ENCODE data around the gene KLHL40. TPM values are rescaled to one million over a fixed set of nuclear protein-coding genes. Genes with fewer than 3 reads are reported as not detected.
A peak's percentile ranks its signal among the peaks of the same experiment; 100 is the strongest.

KLHL40 gene
- total RNA-seq (2012; rRNA removed), result 0.66 TPM in 1 of 2 replicates, not detected in the other

GRCh38 chr3:42685363-42685881 lies at the start of gene KLHL40:
Gene KLHL40, plus strand, starts transcription at chr3:42685537. Its CDS starts 82 bp downstream, at chr3:42685619.
- Histone ChIP-seq H3K27me3 (ENCODE audit: control insufficient read depth, insufficient read depth, low read length) (peaks cover 32% of the 10 kb centered on the region), H3K4me2 (ENCODE audit: low read length) (peak within 1 kb of the TSS; percentile 66), H3K9me3 (replicated peaks; ENCODE audit: low read length) (no peaks in the 10 kb centered on the region), H3K4me3 (ENCODE audit: low read length) (peak within 1 kb of the TSS; percentile 44), H3K4me1 (ENCODE audit: control insufficient read depth, insufficient read depth, low read length) (peaks cover 23% of the 10 kb centered on the region), H3K36me3 (ENCODE audit: insufficient read depth, low read length) (no peaks in the 10 kb centered on the region), H3K9ac (ENCODE audit: low read depth, low read length) (no peak within 1 kb of the TSS)

DNA sequence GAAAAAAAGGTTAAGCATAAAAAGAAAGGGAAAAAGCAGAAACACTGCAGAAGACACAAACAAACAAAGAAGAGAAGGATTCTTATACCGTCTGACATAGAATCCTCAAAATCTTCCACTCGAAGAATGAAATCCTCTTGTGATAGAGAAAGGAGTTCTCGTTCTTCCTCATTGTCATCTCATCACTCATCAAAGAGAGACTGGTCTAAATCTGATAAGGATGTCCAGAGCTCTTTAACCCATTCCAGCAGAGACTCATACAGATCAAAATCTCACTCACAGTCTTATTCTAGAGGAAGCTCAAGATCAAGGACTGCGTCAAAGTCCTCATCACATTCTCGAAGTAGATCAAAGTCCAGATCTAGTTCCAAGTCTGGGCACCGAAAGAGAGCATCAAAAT lies 48.3 kb upstream of the KLHL40 start:
- H3K27me3 ChIP-seq (ENCODE audit: control insufficient read depth, insufficient read depth, low read length), result no peaks in the 10 kb centered on the region
- H3K9me3 ChIP-seq (replicated peaks; ENCODE audit: low read length), result no peaks in the 10 kb centered on the region
- no peak overlapping the region for H3K4me3 ChIP-seq (ENCODE audit: low read length)
- no peak overlapping the region for H3K9ac ChIP-seq (ENCODE audit: low read depth, low read length)
- H3K4me2 ChIP-seq (ENCODE audit: low read length), result no peak overlapping the region
- no peaks in the 10 kb centered on the region for H3K4me1 ChIP-seq (ENCODE audit: control insufficient read depth, insufficient read depth, low read length)
- peaks cover 91% of the 10 kb centered on the region for H3K36me3 ChIP-seq (ENCODE audit: insufficient read depth, low read length)

GRCh38 chr3:42638339-42638842 lies 46.9 kb upstream of the KLHL40 start:
- Histone ChIP-seq H3K4me1 (ENCODE audit: control insufficient read depth, insufficient read depth, low read length) (no peaks in the 10 kb centered on the region), H3K4me3 (ENCODE audit: low read length) (no peak overlapping the region), H3K9ac (ENCODE audit: low read depth, low read length) (no peak overlapping the region), H3K27me3 (ENCODE audit: control insufficient read depth, insufficient read depth, low read length) (no peaks in the 10 kb centered on the region), H3K36me3 (ENCODE audit: insufficient read depth, low read length) (peaks cover 92% of the 10 kb centered on the region), H3K4me2 (ENCODE audit: low read length) (no peak overlapping the region), H3K9me3 (replicated peaks; ENCODE audit: low read length) (no peaks in the 10 kb centered on the region)

GRCh38 chr3:42639192-42639591 lies 46.1 kb upstream of the KLHL40 start:
- Histone ChIP-seq H3K4me3 (ENCODE audit: low read length) (no peak overlapping the region), H3K27me3 (ENCODE audit: control insufficient read depth, insufficient read depth, low read length) (no peaks in the 10 kb centered on the region), H3K36me3 (ENCODE audit: insufficient read depth, low read length) (peaks cover 93% of the 10 kb centered on the region), H3K9me3 (replicated peaks; ENCODE audit: low read length) (no peaks in the 10 kb centered on the region), H3K4me1 (ENCODE audit: control insufficient read depth, insufficient read depth, low read length) (no peaks in the 10 kb centered on the region), H3K4me2 (ENCODE audit: low read length) (no peak overlapping the region), H3K9ac (ENCODE audit: low read depth, low read length) (no peak overlapping the region)

DNA sequence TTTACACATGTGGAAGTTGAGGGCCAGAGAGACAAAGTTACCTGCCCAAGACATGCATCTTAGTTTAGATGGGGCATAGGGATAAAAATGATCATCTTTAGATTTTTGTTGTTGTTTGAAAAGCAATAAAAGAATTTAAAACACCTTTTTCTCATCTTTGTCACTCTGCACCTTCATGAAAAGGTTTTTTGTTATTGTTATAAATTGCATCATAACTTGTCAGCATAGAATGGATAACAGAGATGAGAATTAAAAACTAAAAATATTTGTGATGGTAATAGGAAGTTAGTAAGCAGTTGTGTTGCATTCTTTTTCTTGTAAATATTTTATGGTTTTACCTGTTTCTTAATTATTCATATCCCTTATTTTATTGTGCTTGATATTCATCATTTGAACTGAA lies 45.2 kb upstream of the KLHL40 start:
- H3K4me3 ChIP-seq (ENCODE audit: low read length), result no peak overlapping the region
- no peaks in the 10 kb centered on the region for H3K9me3 ChIP-seq (replicated peaks; ENCODE audit: low read length)
- H3K4me1 ChIP-seq (ENCODE audit: control insufficient read depth, insufficient read depth, low read length), result no peaks in the 10 kb centered on the region
- H3K27me3 ChIP-seq (ENCODE audit: control insufficient read depth, insufficient read depth, low read length), result no peaks in the 10 kb centered on the region
- H3K9ac ChIP-seq (ENCODE audit: low read depth, low read length), result no peak overlapping the region
- no peak overlapping the region for H3K4me2 ChIP-seq (ENCODE audit: low read length)
- peaks cover 93% of the 10 kb centered on the region for H3K36me3 ChIP-seq (ENCODE audit: insufficient read depth, low read length)

DNA sequence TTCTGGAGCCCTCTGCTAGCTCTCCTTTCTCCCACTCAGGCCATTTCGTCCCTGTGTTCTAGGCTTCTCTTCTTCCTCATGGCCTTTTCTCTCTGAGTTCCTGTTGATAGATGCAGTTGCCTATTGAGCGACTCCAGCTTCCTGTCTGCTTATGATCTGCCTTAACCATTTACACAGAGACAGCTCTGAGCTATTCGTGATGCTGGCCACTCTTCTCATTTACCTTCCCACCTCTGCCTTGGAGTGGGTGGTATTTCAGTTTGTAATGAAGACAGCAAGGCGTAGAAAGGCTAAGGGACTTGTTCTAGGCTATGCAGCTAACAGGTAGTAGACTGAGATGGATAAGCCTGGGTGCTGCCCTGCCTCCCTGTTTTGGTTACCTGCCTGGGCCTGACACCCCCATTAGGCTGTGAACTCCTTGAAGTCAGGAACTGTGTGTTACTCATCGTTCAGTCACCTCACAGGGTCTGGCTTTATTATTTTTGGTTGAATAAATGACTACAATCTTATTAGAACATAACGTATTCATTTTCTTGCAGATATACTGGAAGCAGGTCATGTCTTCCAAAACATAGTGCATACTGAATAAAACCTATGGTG lies 44.5 kb upstream of the KLHL40 start:
- H3K9ac ChIP-seq (ENCODE audit: low read depth, low read length), result no peak overlapping the region
- no peak overlapping the region for H3K4me3 ChIP-seq (ENCODE audit: low read length)
- H3K9me3 ChIP-seq (replicated peaks; ENCODE audit: low read length), result no peaks in the 10 kb centered on the region
- peaks cover 90% of the 10 kb centered on the region for H3K36me3 ChIP-seq (ENCODE audit: insufficient read depth, low read length)
- H3K4me2 ChIP-seq (ENCODE audit: low read length), result no peak overlapping the region
- no peaks in the 10 kb centered on the region for H3K27me3 ChIP-seq (ENCODE audit: control insufficient read depth, insufficient read depth, low read length)
- no peaks in the 10 kb centered on the region for H3K4me1 ChIP-seq (ENCODE audit: control insufficient read depth, insufficient read depth, low read length)

- Histone ChIP-seq H3K9me3 (replicated peaks; ENCODE audit: low read length) (no peaks in the 10 kb centered on the region), H3K27me3 (ENCODE audit: control insufficient read depth, insufficient read depth, low read length) (no peaks in the 10 kb centered on the region), H3K9ac (ENCODE audit: low read depth, low read length) (no peak overlapping the region), H3K4me1 (ENCODE audit: control insufficient read depth, insufficient read depth, low read length) (peaks cover 32% of the 10 kb centered on the region), H3K36me3 (ENCODE audit: insufficient read depth, low read length) (peaks cover 73% of the 10 kb centered on the region), H3K4me3 (ENCODE audit: low read length) (no peak overlapping the region), H3K4me2 (ENCODE audit: low read length) (no peak overlapping the region)
Measured at GRCh38 chr3:42647821-42648459, 37.4 kb upstream of the KLHL40 start.

DNA sequence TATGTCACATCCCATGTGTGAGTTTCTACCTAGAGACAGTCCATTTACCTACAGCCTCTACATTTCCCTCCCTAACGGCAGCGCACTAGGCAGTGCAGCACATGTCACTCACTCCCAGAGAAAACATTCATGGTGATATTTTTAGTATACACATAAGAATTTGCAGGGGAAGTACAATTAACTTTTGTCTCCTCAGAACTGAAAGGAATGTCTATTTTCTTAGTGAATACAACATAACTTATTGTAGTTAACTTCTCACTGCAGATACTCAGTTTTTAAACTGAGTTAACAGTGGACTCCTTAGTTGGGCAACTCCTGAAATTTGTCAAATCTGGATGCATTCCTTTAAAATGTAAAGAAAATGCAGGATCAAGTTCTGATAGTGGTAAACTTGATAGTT lies 36.3 kb upstream of the KLHL40 start:
- peaks cover 41% of the 10 kb centered on the region for H3K4me1 ChIP-seq (ENCODE audit: control insufficient read depth, insufficient read depth, low read length)

DNA sequence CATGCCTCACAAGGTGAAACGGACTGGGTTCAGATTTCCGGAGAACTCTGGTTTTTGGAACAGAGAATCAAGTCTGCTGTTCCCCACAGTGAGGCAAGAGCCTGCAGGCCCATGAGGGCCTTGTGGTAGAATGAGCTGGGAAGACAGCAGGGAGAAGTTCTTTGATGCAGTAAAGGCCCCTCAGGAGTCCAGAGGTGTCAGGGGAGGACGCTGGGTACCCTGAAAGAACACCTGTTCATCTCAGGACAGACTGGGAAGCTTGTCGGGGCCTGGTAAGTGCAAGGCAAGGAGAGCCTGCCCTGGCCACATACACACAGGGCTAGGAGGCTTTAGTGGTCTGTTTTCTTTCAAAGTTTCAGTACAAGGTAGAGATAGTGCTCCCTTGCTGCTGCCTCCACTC lies 35.6 kb upstream of the KLHL40 start:
- H3K9ac ChIP-seq (ENCODE audit: low read depth, low read length), result no peak overlapping the region
- H3K9me3 ChIP-seq (replicated peaks; ENCODE audit: low read length), result no peaks in the 10 kb centered on the region
- no peak overlapping the region for H3K4me2 ChIP-seq (ENCODE audit: low read length)
- H3K27me3 ChIP-seq (ENCODE audit: control insufficient read depth, insufficient read depth, low read length), result no peaks in the 10 kb centered on the region
- peaks cover 41% of the 10 kb centered on the region for H3K4me1 ChIP-seq (ENCODE audit: control insufficient read depth, insufficient read depth, low read length)
- no peak overlapping the region for H3K4me3 ChIP-seq (ENCODE audit: low read length)
- peaks cover 55% of the 10 kb centered on the region for H3K36me3 ChIP-seq (ENCODE audit: insufficient read depth, low read length)

More for the DNA sequence above, 36.3 kb upstream of the KLHL40 start:
- H3K9me3 ChIP-seq (replicated peaks; ENCODE audit: low read length), result no peaks in the 10 kb centered on the region
- H3K4me3 ChIP-seq (ENCODE audit: low read length), result no peak overlapping the region
- H3K9ac ChIP-seq (ENCODE audit: low read depth, low read length), result no peak overlapping the region
- no peaks in the 10 kb centered on the region for H3K27me3 ChIP-seq (ENCODE audit: control insufficient read depth, insufficient read depth, low read length)
- H3K36me3 ChIP-seq (ENCODE audit: insufficient read depth, low read length), result peaks cover 63% of the 10 kb centered on the region
- H3K4me2 ChIP-seq (ENCODE audit: low read length), result no peak overlapping the region

DNA sequence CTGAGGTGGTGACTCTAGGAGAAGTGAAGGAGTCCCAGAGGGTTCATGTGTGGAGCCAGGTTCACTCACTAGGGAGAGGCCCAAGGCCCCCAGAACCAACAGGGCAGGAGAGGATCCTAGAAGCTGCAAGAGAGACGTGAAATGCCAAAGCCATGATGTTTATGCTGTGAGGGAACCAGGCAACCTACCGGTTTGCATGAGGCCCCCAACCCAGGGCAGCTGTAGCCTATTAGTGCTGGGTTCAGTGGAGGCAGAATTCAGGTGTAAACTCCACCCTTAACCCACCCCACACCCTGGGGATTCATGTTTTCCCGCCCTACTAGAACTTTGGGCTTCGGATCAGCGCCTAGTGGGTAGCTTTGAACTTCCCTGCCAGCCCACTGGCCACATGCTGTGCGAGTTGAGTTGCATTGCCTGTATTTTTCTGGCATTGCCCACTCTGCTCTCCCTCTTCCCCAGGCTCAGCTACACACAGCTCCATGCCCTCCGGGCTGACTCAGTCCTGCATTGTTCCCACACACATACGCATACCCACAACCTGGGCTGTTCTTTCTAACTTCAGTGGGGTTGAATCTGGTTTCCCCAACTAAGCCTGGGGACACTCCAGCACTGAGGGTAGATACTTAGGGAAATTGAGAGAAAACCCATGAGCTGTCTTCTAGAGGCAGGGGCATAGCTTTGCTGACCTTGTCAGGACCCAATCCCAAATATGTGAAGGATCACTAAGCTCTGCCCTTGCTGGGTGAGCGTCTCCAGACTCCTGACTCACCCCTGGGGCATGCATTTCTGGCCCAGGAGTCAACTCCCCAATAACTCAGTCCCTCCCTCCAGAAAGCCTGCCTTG lies 33.9 kb upstream of the KLHL40 start:
- H3K36me3 ChIP-seq (ENCODE audit: insufficient read depth, low read length), result peaks cover 43% of the 10 kb centered on the region
- no peaks in the 10 kb centered on the region for H3K27me3 ChIP-seq (ENCODE audit: control insufficient read depth, insufficient read depth, low read length)
- H3K9ac ChIP-seq (ENCODE audit: low read depth, low read length), result peak overlapping the region; percentile 6
- peaks cover 56% of the 10 kb centered on the region for H3K4me1 ChIP-seq (ENCODE audit: control insufficient read depth, insufficient read depth, low read length)
- no peaks in the 10 kb centered on the region for H3K9me3 ChIP-seq (replicated peaks; ENCODE audit: low read length)
- H3K4me2 ChIP-seq (ENCODE audit: low read length), result peak overlapping the region; percentile 99
- peak overlapping the region; percentile 87 for H3K4me3 ChIP-seq (ENCODE audit: low read length)

DNA sequence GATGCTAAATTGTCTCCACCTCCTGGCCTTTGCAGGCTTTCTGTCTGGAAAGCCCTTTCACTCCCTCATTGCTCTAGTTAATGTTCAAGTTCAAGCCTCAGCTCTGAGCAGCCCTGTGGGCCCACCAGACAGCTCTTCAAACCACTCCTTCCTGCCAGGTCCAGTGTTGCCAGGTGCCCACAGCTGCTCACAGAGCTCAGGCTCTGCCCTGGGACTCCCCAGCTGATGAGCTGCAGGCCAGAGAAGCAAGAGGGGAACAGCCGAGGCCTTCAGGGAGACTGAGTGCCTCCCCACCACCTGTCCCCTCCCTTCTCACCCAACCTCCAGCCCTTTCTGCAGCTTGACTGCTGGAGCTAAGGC lies 33.1 kb upstream of the KLHL40 start:
- no peaks in the 10 kb centered on the region for H3K9me3 ChIP-seq (replicated peaks; ENCODE audit: low read length)
- peak overlapping the region; percentile 99 for H3K4me2 ChIP-seq (ENCODE audit: low read length)
- peak overlapping the region; percentile 94 for H3K9ac ChIP-seq (ENCODE audit: low read depth, low read length)
- H3K4me1 ChIP-seq (ENCODE audit: control insufficient read depth, insufficient read depth, low read length), result peaks cover 58% of the 10 kb centered on the region
- H3K4me3 ChIP-seq (ENCODE audit: low read length), result peak overlapping the region; percentile 87
- peaks cover 35% of the 10 kb centered on the region for H3K36me3 ChIP-seq (ENCODE audit: insufficient read depth, low read length)
- no peaks in the 10 kb centered on the region for H3K27me3 ChIP-seq (ENCODE audit: control insufficient read depth, insufficient read depth, low read length)

All from skeletal muscle satellite cell (primary cell).